HTR-8/SVneo (cell line): ENCODE results near the gene INA.
"Not testable (repeated sequence)": the region's sequence is repeated elsewhere in the genome, so short reads cannot be mapped to it uniquely, and the experiment has no call there.

Experiments
- DNase-seq: peaks from one replicate; pipeline ENCODE4 v3.0.0; 2011; ENCODE audit warnings: low spot score, mixed read lengths; ENCODE audit not compliant: insufficient read length
- FAIRE-seq: peaks from 2 replicates; lab custom pipeline; 2011; peaks lifted over from hg19 to GRCh38; lab: Jason Lieb, UNC

INA gene

GRCh38 chr10:103276896-103277712 is at the start of gene INA:
TSS of gene INA (plus strand) at chr10:103277138. CDS start at chr10:103277212, 74 bp downstream.
- FAIRE-seq (peak; percentile 76), DNase-seq (peak; percentile 59)

GRCh38 chr10:103227416-103227815 is 49.5 kb upstream of the INA start:
- DNase-seq (no peak), FAIRE-seq (no peak)

- FAIRE-seq: no peak
- peak; percentile 85 for DNase-seq
Observed at GRCh38 chr10:103231047-103231551, 45.8 kb upstream of the INA start.

- no peak for DNase-seq
Observed at GRCh38 chr10:103232131-103232673, 44.7 kb upstream of the INA start.

GRCh38 chr10:103232772-103233488 is 44.0 kb upstream of the INA start:
- DNase-seq: no peak

More at GRCh38 chr10:103232131-103232673, 44.7 kb upstream of the INA start:
- FAIRE-seq: no peak

GRCh38 chr10:103235775-103236174 is 41.2 kb upstream of the INA start:
- FAIRE-seq: no peak

More at GRCh38 chr10:103232772-103233488, 44.0 kb upstream of the INA start:
- FAIRE-seq: no peak

GRCh38 chr10:103238506-103239252 is 38.3 kb upstream of the INA start:
- DNase-seq: peak; percentile 38
- no peak for FAIRE-seq

More at GRCh38 chr10:103235775-103236174, 41.2 kb upstream of the INA start:
- no peak for DNase-seq

- DNase-seq (peak; percentile 49), FAIRE-seq (no peak)
Observed at GRCh38 chr10:103241262-103242011, 35.5 kb upstream of the INA start.

GRCh38 chr10:103244666-103245271 is 32.2 kb upstream of the INA start:
- DNase-seq: peak; percentile 87
- FAIRE-seq: peak; percentile 28

- not testable (repeated sequence) for DNase-seq, FAIRE-seq
Observed at GRCh38 chr10:103245587-103245986, 31.4 kb upstream of the INA start, which contains the start of gene RPEL1. TSS of gene RPEL1 (plus strand) at chr10:103245887. CDS start at chr10:103245997, 110 bp downstream.

- no peak for DNase-seq
- no peak for FAIRE-seq
Observed at GRCh38 chr10:103246324-103246723, 30.6 kb upstream of the INA start.

- FAIRE-seq (no peak), DNase-seq (no peak)
Observed at GRCh38 chr10:103254113-103254512, 22.8 kb upstream of the INA start.

- no peak for DNase-seq
- FAIRE-seq: no peak
Observed at GRCh38 chr10:103254538-103255325, 22.2 kb upstream of the INA start.

- DNase-seq: no peak
- FAIRE-seq: no peak
Observed at GRCh38 chr10:103256613-103257012, 20.3 kb upstream of the INA start.

GRCh38 chr10:103257812-103258211 is 19.1 kb upstream of the INA start:
- DNase-seq: no peak
- no peak for FAIRE-seq

GRCh38 chr10:103258928-103259327 is 18.0 kb upstream of the INA start:
- FAIRE-seq, DNase-seq: not testable (repeated sequence)

GRCh38 chr10:103259989-103260388 is 16.9 kb upstream of the INA start:
- no peak for DNase-seq
- no peak for FAIRE-seq

GRCh38 chr10:103262229-103262628 is 14.7 kb upstream of the INA start:
- no peak for DNase-seq
- FAIRE-seq: no peak
